Left ventricle myocardium inferior (tissue), 1 donor: ENCODE measurements around the gene TAF1B. TPM values are rescaled to one million over a fixed set of nuclear protein-coding genes. Genes with fewer than 3 reads are reported as not detected.
"Not testable (repeated sequence)": the region's sequence is repeated elsewhere in the genome, so short reads cannot be mapped to it uniquely, and the experiment has no call there.

Experiments used
- DNase-seq: peaks from one replicate; pipeline ENCODE4 v3.0.0-alpha.2; 2020
- H3K27ac ChIP-seq: fragments of 200-600 bp; replicated peaks from 2 replicates; pipeline ENCODE4 v1.8.0; 2021
- H3K27me3 ChIP-seq: fragments of 200-600 bp; 2 replicates; pipeline ENCODE4 v1.8.0; 2021; ENCODE audit warnings: low read depth
- H3K36me3 ChIP-seq: fragments of 200-600 bp; 2 replicates; pipeline ENCODE4 v1.8.0; 2021
- H3K4me1 ChIP-seq: fragments of 200-600 bp; 2 replicates; pipeline ENCODE4 v1.8.0; 2021
- H3K4me3 ChIP-seq: fragments of 200-600 bp; 2 replicates; pipeline ENCODE4 v1.8.0; 2021; ENCODE audit warnings: mild to moderate bottlenecking, moderate library complexity
- H3K9me3 ChIP-seq: fragments of 200-600 bp; replicated peaks from 2 replicates; pipeline ENCODE4 v1.8.0; 2021
- intact Hi-C: fragments of 100-400 bp; cut with micrococcal nuclease; formaldehyde crosslinking; loops from one replicate; pipeline ENCODE4 v1.11.0; 2022
- total RNA-seq: library from RNA; stranded (reverse); fragmentation: NEBNext Ultra II Directional; extraction: Animal tissue kit (Norgen Biotek cat#: 25700); gene quantifications from one replicate; pipeline ENCODE4 v1.2.1, GENCODE V29; 2021
- TF ChIP-seq, protein P1 (sequence below): fragments of 200-600 bp; IDR thresholded peaks from 2 replicates; pipeline ENCODE4 v1.8.0; 2021; ENCODE audit warnings: antibody characterized with exemption, mild to moderate bottlenecking, borderline replicate concordance
- donor health status: DM: no; HTN: yes; CAD: no; lungs with severe emphysema.

The TAF1B gene
- total RNA-seq, 1 donor from 2014 or later: 4.2 TPM

GRCh38 chr2:9847140-9847539, 3.9 kb downstream of the TAF1B start:
- Histone ChIP-seq H3K4me1 (peaks cover 11% of the 10 kb centered on the region), H3K4me3 (no peak overlapping the region), H3K9me3 (no peaks in the 10 kb centered on the region), H3K27me3 (no peaks in the 10 kb centered on the region), H3K27ac (no peak overlapping the region), H3K36me3 (peaks cover 36% of the 10 kb centered on the region)
- DNase-seq: no peak
- intact Hi-C loops: no loop called here
- TF ChIP-seq, protein P1, sequence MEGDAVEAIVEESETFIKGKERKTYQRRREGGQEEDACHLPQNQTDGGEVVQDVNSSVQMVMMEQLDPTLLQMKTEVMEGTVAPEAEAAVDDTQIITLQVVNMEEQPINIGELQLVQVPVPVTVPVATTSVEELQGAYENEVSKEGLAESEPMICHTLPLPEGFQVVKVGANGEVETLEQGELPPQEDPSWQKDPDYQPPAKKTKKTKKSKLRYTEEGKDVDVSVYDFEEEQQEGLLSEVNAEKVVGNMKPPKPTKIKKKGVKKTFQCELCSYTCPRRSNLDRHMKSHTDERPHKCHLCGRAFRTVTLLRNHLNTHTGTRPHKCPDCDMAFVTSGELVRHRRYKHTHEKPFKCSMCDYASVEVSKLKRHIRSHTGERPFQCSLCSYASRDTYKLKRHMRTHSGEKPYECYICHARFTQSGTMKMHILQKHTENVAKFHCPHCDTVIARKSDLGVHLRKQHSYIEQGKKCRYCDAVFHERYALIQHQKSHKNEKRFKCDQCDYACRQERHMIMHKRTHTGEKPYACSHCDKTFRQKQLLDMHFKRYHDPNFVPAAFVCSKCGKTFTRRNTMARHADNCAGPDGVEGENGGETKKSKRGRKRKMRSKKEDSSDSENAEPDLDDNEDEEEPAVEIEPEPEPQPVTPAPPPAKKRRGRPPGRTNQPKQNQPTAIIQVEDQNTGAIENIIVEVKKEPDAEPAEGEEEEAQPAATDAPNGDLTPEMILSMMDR: no peak

DNA sequence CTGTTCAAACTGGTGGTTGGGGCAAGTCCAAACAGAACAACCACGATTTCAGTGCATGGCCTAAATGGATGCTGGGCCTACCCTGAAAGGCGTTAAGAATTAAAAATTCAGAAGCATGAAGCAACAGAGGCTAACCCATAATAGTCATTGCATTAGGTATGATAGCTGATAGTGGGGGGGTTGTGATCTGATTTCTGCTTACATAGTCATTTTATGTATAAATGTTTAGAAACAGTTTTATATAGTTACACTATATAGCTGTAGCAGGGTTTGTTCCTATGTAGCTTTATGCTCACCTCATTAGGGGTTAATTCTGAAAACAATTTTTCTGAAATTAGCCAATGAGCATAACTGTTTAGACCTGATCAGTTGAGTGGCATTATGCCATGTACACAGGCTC, 9.6 kb downstream of the TAF1B start:
- H3K27ac ChIP-seq: no peak overlapping the region
- peaks cover 78% of the 10 kb centered on the region for H3K36me3 ChIP-seq
- DNase-seq: no peak
- H3K9me3 ChIP-seq: no peaks in the 10 kb centered on the region
- no peaks in the 10 kb centered on the region for H3K27me3 ChIP-seq
- no peaks in the 10 kb centered on the region for H3K4me1 ChIP-seq
- H3K4me3 ChIP-seq: no peak overlapping the region
- TF ChIP-seq, protein P1: no peak
- intact Hi-C loops: no loop called here

DNA sequence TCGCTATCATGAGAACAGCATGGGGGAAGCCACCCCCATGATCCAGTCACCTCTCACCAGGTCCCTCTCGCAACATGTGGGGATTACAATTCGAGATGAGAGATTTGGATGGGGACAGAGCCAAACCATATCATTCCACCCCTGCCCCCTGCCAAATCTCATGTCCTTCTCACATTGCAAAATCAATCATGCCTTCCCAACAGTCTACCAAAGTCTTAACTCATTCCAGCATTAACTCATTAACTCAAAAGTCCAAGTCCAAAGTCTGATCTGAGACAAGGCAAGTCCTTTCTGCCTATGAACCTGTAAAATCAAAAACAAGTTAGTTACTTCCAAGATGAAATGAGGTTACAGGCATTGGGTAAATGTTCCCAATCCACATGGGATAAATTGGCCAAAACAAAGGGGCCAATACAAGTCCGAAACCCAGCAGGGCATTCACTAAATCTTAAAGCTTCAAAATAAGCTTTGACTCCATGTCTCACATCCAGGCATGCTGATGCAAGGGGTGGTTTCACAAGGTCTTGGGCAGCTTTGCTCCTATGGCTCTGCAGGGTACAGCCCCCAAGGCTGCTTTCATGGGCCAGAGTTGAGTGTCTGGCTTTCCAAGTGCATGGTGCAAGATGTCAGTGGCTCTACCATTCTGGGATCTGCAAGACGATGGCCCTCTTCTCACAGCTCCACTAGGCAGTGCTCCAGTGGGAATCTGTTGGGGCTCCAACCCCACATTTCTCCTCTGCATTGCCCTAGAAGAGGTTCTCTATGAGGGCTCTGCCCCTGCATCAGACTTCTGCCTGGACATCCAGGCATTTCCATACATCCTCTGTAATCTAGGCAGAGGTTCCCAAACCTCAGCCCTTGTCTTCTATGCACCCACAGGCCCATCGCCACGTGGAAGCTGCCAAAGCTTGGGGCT, 14.8 kb downstream of the TAF1B start:
- intact Hi-C loops: no loop called here
- TF ChIP-seq, protein P1: no peak

GRCh38 chr2:9858730-9859068, 15.4 kb downstream of the TAF1B start:
- intact Hi-C loops: no loop called here
- no peak overlapping the region for H3K4me3 ChIP-seq
- TF ChIP-seq, protein P1: no peak
- peaks cover 6% of the 10 kb centered on the region for H3K9me3 ChIP-seq
- no peaks in the 10 kb centered on the region for H3K27me3 ChIP-seq
- no peaks in the 10 kb centered on the region for H3K4me1 ChIP-seq
- H3K27ac ChIP-seq: no peak overlapping the region
- peaks cover 62% of the 10 kb centered on the region for H3K36me3 ChIP-seq
- no peak for DNase-seq

More for the DNA sequence above, 14.8 kb downstream of the TAF1B start:
- no peak overlapping the region for H3K27ac ChIP-seq
- DNase-seq: no peak
- H3K36me3 ChIP-seq: peaks cover 67% of the 10 kb centered on the region
- no peaks in the 10 kb centered on the region for H3K27me3 ChIP-seq
- H3K4me3 ChIP-seq: no peak overlapping the region
- no peaks in the 10 kb centered on the region for H3K4me1 ChIP-seq
- H3K9me3 ChIP-seq: peaks cover 6% of the 10 kb centered on the region

- DNase-seq, H3K27me3 ChIP-seq, H3K27ac ChIP-seq, intact Hi-C loops, H3K4me1 ChIP-seq, H3K9me3 ChIP-seq, H3K4me3 ChIP-seq: not testable (repeated sequence)
- peaks cover 38% of the 10 kb centered on the region for H3K36me3 ChIP-seq
Observed at GRCh38 chr2:9860922-9861580, 17.8 kb downstream of the TAF1B start.

- TF ChIP-seq, protein P1: no peak
- H3K27ac ChIP-seq: no peak overlapping the region
- no peaks in the 10 kb centered on the region for H3K27me3 ChIP-seq
- no peaks in the 10 kb centered on the region for H3K9me3 ChIP-seq
- H3K36me3 ChIP-seq: peaks cover 36% of the 10 kb centered on the region
- H3K4me3 ChIP-seq: no peak overlapping the region
- no peak for DNase-seq
- no peaks in the 10 kb centered on the region for H3K4me1 ChIP-seq
- intact Hi-C loops: no loop called here
Observed at GRCh38 chr2:9867881-9868280, 24.6 kb downstream of the TAF1B start.
